Duodenal mucosa (tissue), 2 donors: Measurements from ENCODE around the gene HERC5.
"Not testable (repeated sequence)": the region's sequence is repeated elsewhere in the genome, so short reads cannot be mapped to it uniquely, and the experiment has no call there.

Source experiments
- H3K27ac ChIP-seq: one replicate; pipeline ENCODE4 v1.7.0; 2013; ENCODE audit warnings: low read depth, low read length
- H3K27me3 ChIP-seq, 2 donors: one replicate each; pipeline ENCODE4 v1.7.0; 2013; ENCODE audit warnings: low read length in 2 of 2, control low read depth in 1 of 2; ENCODE audit not compliant: insufficient read depth in 2 of 2, control insufficient read depth in 1 of 2
- H3K36me3 ChIP-seq, 2 donors: one replicate each; pipeline ENCODE4 v1.7.0; 2013; ENCODE audit warnings: low read length in 2 of 2, control low read depth in 1 of 2; ENCODE audit not compliant: insufficient read depth in 2 of 2, control insufficient read depth in 1 of 2
- H3K4me1 ChIP-seq, 2 donors: one replicate each; pipeline ENCODE4 v1.7.0; 2013; ENCODE audit warnings: low read length in 2 of 2, control low read depth in 1 of 2; ENCODE audit not compliant: insufficient read depth in 2 of 2, control insufficient read depth in 1 of 2
- H3K4me3 ChIP-seq, 2 donors: one replicate each; pipeline ENCODE4 v1.7.0; 2013; ENCODE audit warnings: low read length in 2 of 2, low read depth in 1 of 2
- H3K9ac ChIP-seq, 2 donors: one replicate each; pipeline ENCODE4 v1.7.0; 2013; ENCODE audit warnings: low read length in 2 of 2, low read depth in 1 of 2
- H3K9me3 ChIP-seq, 2 donors: one replicate each; pipeline ENCODE4 v1.7.0; 2013; ENCODE audit warnings: low read length in 2 of 2, control low read depth in 1 of 2; ENCODE audit not compliant: control insufficient read depth in 1 of 2

Gene HERC5

GRCh38 chr4:88446124-88446523, 10.8 kb upstream of the HERC5 start:
- H3K4me1 ChIP-seq: no peaks in the 10 kb centered on the region

GRCh38 chr4:88447371-88448095, 9.4 kb upstream of the HERC5 start:
- Histone ChIP-seq H3K4me3 (no peak overlapping the region), H3K36me3 (peaks cover 2 to 4% of the 10 kb centered on the region in 2 donors), H3K9ac (no peak overlapping the region), H3K27ac (no peak overlapping the region), H3K4me1 (no peaks in the 10 kb centered on the region), H3K27me3 (no peaks in the 10 kb centered on the region), H3K9me3 (peaks cover 0 to 4% of the 10 kb centered on the region in 2 donors)

More at GRCh38 chr4:88446124-88446523, 10.8 kb upstream of the HERC5 start:
- Histone ChIP-seq H3K36me3 (peaks cover 3 to 7% of the 10 kb centered on the region in 2 donors), H3K9me3 (peaks cover 0 to 4% of the 10 kb centered on the region in 2 donors), H3K9ac (no peak overlapping the region), H3K27me3 (no peaks in the 10 kb centered on the region), H3K4me3 (no peak overlapping the region), H3K27ac (no peak overlapping the region)

- H3K36me3 ChIP-seq, H3K4me3 ChIP-seq, H3K27ac ChIP-seq, H3K4me1 ChIP-seq, H3K27me3 ChIP-seq, H3K9ac ChIP-seq, H3K9me3 ChIP-seq: not testable (repeated sequence)
These were observed 8.6 kb upstream of the HERC5 start for GRCh38 chr4:88448211-88448765.

- Histone ChIP-seq H3K9me3 (peaks cover 0 to 3% of the 10 kb centered on the region in 2 donors), H3K36me3 (no peaks in the 10 kb centered on the region), H3K27ac (no peak overlapping the region), H3K9ac (no peak overlapping the region), H3K27me3 (no peaks in the 10 kb centered on the region), H3K4me1 (no peaks in the 10 kb centered on the region), H3K4me3 (no peak overlapping the region)
These were observed 8.0 kb upstream of the HERC5 start for GRCh38 chr4:88448889-88449288.

GRCh38 chr4:88449290-88449689, 7.6 kb upstream of the HERC5 start:
- Histone ChIP-seq H3K27me3 (no peaks in the 10 kb centered on the region), H3K4me1 (no peaks in the 10 kb centered on the region), H3K9ac (no peak overlapping the region), H3K27ac (no peak overlapping the region), H3K4me3 (no peak overlapping the region), H3K36me3 (no peaks in the 10 kb centered on the region), H3K9me3 (peaks cover 0 to 3% of the 10 kb centered on the region in 2 donors)

GRCh38 chr4:88451205-88451604, 5.7 kb upstream of the HERC5 start:
- H3K4me3 ChIP-seq: no peak overlapping the region
- H3K9me3 ChIP-seq: peaks cover 0 to 3% of the 10 kb centered on the region in 2 donors
- H3K27ac ChIP-seq: no peak overlapping the region
- no peak overlapping the region for H3K9ac ChIP-seq
- no peaks in the 10 kb centered on the region for H3K27me3 ChIP-seq
- no peaks in the 10 kb centered on the region for H3K36me3 ChIP-seq
- H3K4me1 ChIP-seq: peaks cover 0 to 3% of the 10 kb centered on the region in 2 donors

- no peak overlapping the region for H3K9ac ChIP-seq
These were observed 4.0 kb upstream of the HERC5 start for GRCh38 chr4:88452912-88453311.

GRCh38 chr4:88457307-88458103, 586 bp downstream of the HERC5 start:
- H3K9ac ChIP-seq: peak overlapping the region; percentile 47 to 61
- H3K4me3 ChIP-seq: peak overlapping the region; percentile 59 to 73
- H3K4me1 ChIP-seq: peaks cover 0 to 3% of the 10 kb centered on the region in 2 donors
- peak overlapping the region; percentile 51 for H3K27ac ChIP-seq
- peaks cover 0 to 3% of the 10 kb centered on the region in 2 donors for H3K9me3 ChIP-seq
- H3K27me3 ChIP-seq: peaks cover 0 to 4% of the 10 kb centered on the region in 2 donors
- H3K36me3 ChIP-seq: peaks cover 0 to 2% of the 10 kb centered on the region in 2 donors

More at GRCh38 chr4:88452912-88453311, 4.0 kb upstream of the HERC5 start:
- Histone ChIP-seq H3K36me3 (no peaks in the 10 kb centered on the region), H3K4me3 (no peak overlapping the region), H3K27me3 (peaks cover 0 to 3% of the 10 kb centered on the region in 2 donors), H3K9me3 (peaks cover 0 to 3% of the 10 kb centered on the region in 2 donors), H3K27ac (no peak overlapping the region), H3K4me1 (peaks cover 0 to 3% of the 10 kb centered on the region in 2 donors)

- peak overlapping the region; percentile 59 to 73 for H3K4me3 ChIP-seq
- peaks cover 0 to 3% of the 10 kb centered on the region in 2 donors for H3K4me1 ChIP-seq
- peaks cover 2% of the 10 kb centered on the region in 2 donors for H3K36me3 ChIP-seq
- no peak overlapping the region for H3K27ac ChIP-seq
- H3K9ac ChIP-seq: no peak overlapping the region
- no peaks in the 10 kb centered on the region for H3K9me3 ChIP-seq
- H3K27me3 ChIP-seq: peaks cover 0 to 4% of the 10 kb centered on the region in 2 donors
These were observed 1.3 kb downstream of the HERC5 start for GRCh38 chr4:88458104-88458740.
